GM18867 (cell line): Measurements from ENCODE around the gene GALNT18.
"Not testable (repeated sequence)": the region's sequence is repeated elsewhere in the genome, so short reads cannot be mapped to it uniquely, and the experiment has no call there.

Source experiments
- ATAC-seq: cut with Tn5 transposase; IDR thresholded peaks from one replicate; pipeline ENCODE4 v1.9.1; 2021; ENCODE audit warnings: mild to moderate bottlenecking, moderate library complexity; ENCODE audit not compliant: unreplicated experiment

GALNT18 gene

GRCh38 chr11:11471201-11471600 lies 150.6 kb downstream of the GALNT18 start:
- ATAC-seq: no peak

GRCh38 chr11:11468954-11469353 lies 152.9 kb downstream of the GALNT18 start:
- ATAC-seq: no peak

- ATAC-seq: no peak
These were observed 154.5 kb downstream of the GALNT18 start for GRCh38 chr11:11467312-11467711.

GRCh38 chr11:11464555-11464954 lies 157.2 kb downstream of the GALNT18 start:
- ATAC-seq: no peak

- ATAC-seq: no peak
These were observed 158.4 kb downstream of the GALNT18 start for GRCh38 chr11:11463405-11463804.

- no peak for ATAC-seq
These were observed 160.3 kb downstream of the GALNT18 start for GRCh38 chr11:11461473-11461872.

- peak; percentile 67 for ATAC-seq
These were observed 162.2 kb downstream of the GALNT18 start for GRCh38 chr11:11459578-11459977.

- no peak for ATAC-seq
These were observed 163.3 kb downstream of the GALNT18 start for GRCh38 chr11:11458485-11458884.

GRCh38 chr11:11458001-11458400 lies 163.8 kb downstream of the GALNT18 start:
- ATAC-seq: no peak

GRCh38 chr11:11456866-11457265 lies 164.9 kb downstream of the GALNT18 start:
- no peak for ATAC-seq

GRCh38 chr11:11454671-11455223 lies 167.1 kb downstream of the GALNT18 start:
- no peak for ATAC-seq

- peak; percentile 95 for ATAC-seq
These were observed 170.3 kb downstream of the GALNT18 start for GRCh38 chr11:11451501-11452005.

- ATAC-seq: no peak
These were observed 171.0 kb downstream of the GALNT18 start for GRCh38 chr11:11450744-11451362.

- no peak for ATAC-seq
These were observed 172.5 kb downstream of the GALNT18 start for GRCh38 chr11:11449327-11449726.

- no peak for ATAC-seq
These were observed 173.2 kb downstream of the GALNT18 start for GRCh38 chr11:11448626-11449025.

- ATAC-seq: not testable (repeated sequence)
These were observed 174.2 kb downstream of the GALNT18 start for GRCh38 chr11:11447601-11448000.

GRCh38 chr11:11446967-11447366 lies 174.8 kb downstream of the GALNT18 start:
- no peak for ATAC-seq

- no peak for ATAC-seq
These were observed 175.2 kb downstream of the GALNT18 start for GRCh38 chr11:11446564-11446963.

GRCh38 chr11:11445441-11446185 lies 176.2 kb downstream of the GALNT18 start:
- ATAC-seq: no peak

GRCh38 chr11:11444804-11445131 lies 177.0 kb downstream of the GALNT18 start:
- ATAC-seq: no peak

GRCh38 chr11:11444027-11444803 lies 177.6 kb downstream of the GALNT18 start:
- no peak for ATAC-seq
